HG03064 (cell line): Measurements from ENCODE around the gene LDHAL6B.

Source experiments
- ATAC-seq: cut with Tn5 transposase; IDR thresholded peaks from one replicate; pipeline ENCODE4 v1.9.1; 2021; ENCODE audit warnings: low read depth; ENCODE audit not compliant: unreplicated experiment

LDHAL6B gene

GRCh38 chr15:59249816-59250215 is 43.2 kb downstream of the LDHAL6B start:
- no peak for ATAC-seq

- ATAC-seq: no peak
Observed at GRCh38 chr15:59250249-59250648, 43.6 kb downstream of the LDHAL6B start.

DNA sequence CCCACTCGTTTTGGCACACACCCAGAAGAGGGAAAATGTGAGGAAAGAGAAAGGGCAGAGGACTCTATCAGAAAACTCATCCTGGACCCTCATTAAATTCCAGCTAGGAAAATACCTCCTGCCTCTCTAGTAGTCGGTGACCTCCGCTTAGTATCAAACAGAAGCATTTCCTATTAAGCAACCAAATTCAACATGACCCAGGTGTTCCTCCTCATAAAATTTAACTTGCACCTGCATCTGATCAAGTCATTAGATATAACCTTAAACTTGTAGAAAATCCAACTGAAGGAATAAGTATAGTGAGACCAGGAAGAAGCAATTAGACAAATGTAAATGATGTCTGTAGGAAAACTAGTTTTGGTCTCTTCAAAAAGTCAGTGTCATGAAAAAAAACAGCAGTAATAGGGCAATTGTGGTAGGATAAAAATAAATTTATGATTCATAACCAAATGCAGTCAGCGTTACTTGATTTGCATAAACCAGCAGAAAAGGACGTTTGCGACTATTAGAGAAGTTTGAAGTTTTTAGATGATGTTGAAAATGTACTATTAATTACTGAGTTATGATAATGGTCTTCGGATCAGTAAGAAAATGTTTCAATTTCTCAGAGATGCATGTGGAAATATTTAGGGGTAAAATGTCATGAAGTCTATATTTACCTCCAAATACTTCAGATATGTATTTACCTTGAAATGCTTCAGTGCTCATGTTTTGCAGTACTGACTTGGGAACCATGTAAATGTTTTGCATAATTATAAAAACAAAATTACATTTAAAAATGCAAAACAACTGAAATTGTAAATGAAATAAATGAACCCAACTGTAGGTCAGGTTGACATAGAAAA is 44.6 kb downstream of the LDHAL6B start:
- ATAC-seq: peak; percentile 55

GRCh38 chr15:59252137-59252536 is 45.5 kb downstream of the LDHAL6B start:
- ATAC-seq: no peak

GRCh38 chr15:59255680-59256336 is 49.2 kb downstream of the LDHAL6B start:
- no peak for ATAC-seq

- no peak for ATAC-seq
Observed at GRCh38 chr15:59256482-59256881, 49.8 kb downstream of the LDHAL6B start.

- no peak for ATAC-seq
Observed at GRCh38 chr15:59257140-59257539, 50.5 kb downstream of the LDHAL6B start.
